HG02763 (cell line): ENCODE data around the gene STARD10.

ENCODE experiments used
- ATAC-seq: cut with Tn5 transposase; IDR thresholded peaks from one replicate; pipeline ENCODE4 v1.9.1; 2021; ENCODE audit warnings: mild to moderate bottlenecking, moderate library complexity; ENCODE audit not compliant: unreplicated experiment

Gene STARD10

GRCh38 chr11:72750086-72750485, 43.8 kb downstream of the STARD10 start:
- ATAC-seq: no peak

GRCh38 chr11:72747289-72747855, 46.5 kb downstream of the STARD10 start:
- ATAC-seq: no peak

GRCh38 chr11:72746821-72747220, 47.0 kb downstream of the STARD10 start:
- no peak for ATAC-seq

GRCh38 chr11:72745925-72746550, 47.8 kb downstream of the STARD10 start:
- no peak for ATAC-seq

GRCh38 chr11:72745511-72745910, 48.3 kb downstream of the STARD10 start:
- ATAC-seq: no peak

- ATAC-seq: no peak
Observed at GRCh38 chr11:72744474-72744873, 49.4 kb downstream of the STARD10 start.

- no peak for ATAC-seq
Observed at GRCh38 chr11:72743321-72744221, 50.3 kb downstream of the STARD10 start.

- no peak for ATAC-seq
Observed at GRCh38 chr11:72742513-72743320, 51.1 kb downstream of the STARD10 start.

GRCh38 chr11:72741849-72742512, 51.9 kb downstream of the STARD10 start:
- ATAC-seq: no peak

GRCh38 chr11:72741429-72741833, 52.4 kb downstream of the STARD10 start:
- no peak for ATAC-seq

- ATAC-seq: no peak
Observed at GRCh38 chr11:72740562-72741428, 53.1 kb downstream of the STARD10 start.

- ATAC-seq: no peak
Observed at GRCh38 chr11:72740060-72740424, 53.8 kb downstream of the STARD10 start.

GRCh38 chr11:72739240-72740059, 54.4 kb downstream of the STARD10 start:
- no peak for ATAC-seq

- no peak for ATAC-seq
Observed at GRCh38 chr11:72738199-72739141, 55.4 kb downstream of the STARD10 start.

GRCh38 chr11:72737336-72737735, 56.5 kb downstream of the STARD10 start:
- ATAC-seq: no peak

GRCh38 chr11:72736452-72737069, 57.3 kb downstream of the STARD10 start:
- no peak for ATAC-seq

- no peak for ATAC-seq
Observed at GRCh38 chr11:72735495-72736027, 58.3 kb downstream of the STARD10 start.
